Neutrophil (primary cell): ENCODE results near the gene IGFBP1.
"Not testable (repeated sequence)": the region's sequence is repeated elsewhere in the genome, so short reads cannot be mapped to it uniquely, and the experiment has no call there.

ENCODE experiments used
- H3K27ac ChIP-seq: fragments of 200-600 bp; sonication (generic); 2 replicates; pipeline ENCODE4 v1.5.1; 2016; ENCODE audit warnings: mild to moderate bottlenecking, moderate library complexity
- H3K27me3 ChIP-seq: fragments of 200-600 bp; sonication (generic); 2 replicates; pipeline ENCODE4 v1.6.0; 2016; ENCODE audit warnings: mild to moderate bottlenecking
- H3K36me3 ChIP-seq: fragments of 200-600 bp; sonication (generic); 2 replicates; pipeline ENCODE4 v1.5.1; 2017
- H3K4me1 ChIP-seq, 2 experiments: fragments of 200-600 bp in 1 of 2; sonication (generic) in 1 of 2; 1 replicate in 1 of 2; 2 replicates in 1 of 2; pipeline versions ENCODE4 v1.5.1 to v1.6.1; 2013 to 2016; ENCODE audit warnings: low read depth in 1 of 2, low read length in 1 of 2, mild to moderate bottlenecking in 1 of 2, moderate library complexity in 1 of 2; ENCODE audit not compliant: control insufficient read depth in 1 of 2, insufficient read depth in 1 of 2
- H3K4me3 ChIP-seq, 2 experiments: fragments of 200-600 bp in 1 of 2; sonication (generic) in 1 of 2; 1 replicate in 1 of 2; 2 replicates in 1 of 2; pipeline ENCODE4 v1.5.1; 2013 to 2016; ENCODE audit warnings: low read depth in 1 of 2, low read length in 1 of 2, mild to moderate bottlenecking in 1 of 2, moderate library complexity in 1 of 2
- H3K9me3 ChIP-seq: fragments of 200-600 bp; sonication (generic); 2 replicates; pipeline ENCODE4 v1.5.1; 2016
- TF ChIP-seq, protein P1 (sequence below): fragments of 200-600 bp; sonication (generic); IDR thresholded peaks from 2 replicates; pipeline ENCODE4 v1.5.1; 2016; ENCODE audit warnings: antibody characterized with exemption

The IGFBP1 gene

DNA sequence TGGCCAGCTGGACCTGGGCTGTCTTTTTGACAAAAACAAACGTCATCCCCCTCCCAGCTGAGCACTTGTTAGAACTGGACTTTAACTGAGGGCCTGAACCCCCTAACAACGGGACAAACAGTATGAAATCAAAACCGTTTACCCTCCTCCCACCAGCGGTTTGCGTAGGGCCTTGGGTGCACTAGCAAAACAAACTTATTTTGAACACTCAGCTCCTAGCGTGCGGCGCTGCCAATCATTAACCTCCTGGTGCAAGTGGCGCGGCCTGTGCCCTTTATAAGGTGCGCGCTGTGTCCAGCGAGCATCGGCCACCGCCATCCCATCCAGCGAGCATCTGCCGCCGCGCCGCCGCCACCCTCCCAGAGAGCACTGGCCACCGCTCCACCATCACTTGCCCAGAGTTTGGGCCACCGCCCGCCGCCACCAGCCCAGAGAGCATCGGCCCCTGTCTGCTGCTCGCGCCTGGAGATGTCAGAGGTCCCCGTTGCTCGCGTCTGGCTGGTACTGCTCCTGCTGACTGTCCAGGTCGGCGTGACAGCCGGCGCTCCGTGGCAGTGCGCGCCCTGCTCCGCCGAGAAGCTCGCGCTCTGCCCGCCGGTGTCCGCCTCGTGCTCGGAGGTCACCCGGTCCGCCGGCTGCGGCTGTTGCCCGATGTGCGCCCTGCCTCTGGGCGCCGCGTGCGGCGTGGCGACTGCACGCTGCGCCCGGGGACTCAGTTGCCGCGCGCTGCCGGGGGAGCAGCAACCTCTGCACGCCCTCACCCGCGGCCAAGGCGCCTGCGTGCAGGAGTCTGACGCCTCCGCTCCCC lies at the start of gene IGFBP1:
TSS of gene IGFBP1 (plus strand) at position 304 of the 808 bp plus-strand sequence. CDS start at position 469, 165 bp downstream.
- H3K4me3 ChIP-seq, result no peak within 1 kb of the TSS
- TF ChIP-seq, protein P1, sequence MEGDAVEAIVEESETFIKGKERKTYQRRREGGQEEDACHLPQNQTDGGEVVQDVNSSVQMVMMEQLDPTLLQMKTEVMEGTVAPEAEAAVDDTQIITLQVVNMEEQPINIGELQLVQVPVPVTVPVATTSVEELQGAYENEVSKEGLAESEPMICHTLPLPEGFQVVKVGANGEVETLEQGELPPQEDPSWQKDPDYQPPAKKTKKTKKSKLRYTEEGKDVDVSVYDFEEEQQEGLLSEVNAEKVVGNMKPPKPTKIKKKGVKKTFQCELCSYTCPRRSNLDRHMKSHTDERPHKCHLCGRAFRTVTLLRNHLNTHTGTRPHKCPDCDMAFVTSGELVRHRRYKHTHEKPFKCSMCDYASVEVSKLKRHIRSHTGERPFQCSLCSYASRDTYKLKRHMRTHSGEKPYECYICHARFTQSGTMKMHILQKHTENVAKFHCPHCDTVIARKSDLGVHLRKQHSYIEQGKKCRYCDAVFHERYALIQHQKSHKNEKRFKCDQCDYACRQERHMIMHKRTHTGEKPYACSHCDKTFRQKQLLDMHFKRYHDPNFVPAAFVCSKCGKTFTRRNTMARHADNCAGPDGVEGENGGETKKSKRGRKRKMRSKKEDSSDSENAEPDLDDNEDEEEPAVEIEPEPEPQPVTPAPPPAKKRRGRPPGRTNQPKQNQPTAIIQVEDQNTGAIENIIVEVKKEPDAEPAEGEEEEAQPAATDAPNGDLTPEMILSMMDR, result no peak
- H3K27me3 ChIP-seq, result peaks cover 74% of the 10 kb centered on the region
- H3K9me3 ChIP-seq, result no peaks in the 10 kb centered on the region
- H3K27ac ChIP-seq, result no peak within 1 kb of the TSS
- no peaks in the 10 kb centered on the region for H3K36me3 ChIP-seq
- no peaks in the 10 kb centered on the region for H3K4me1 ChIP-seq

DNA sequence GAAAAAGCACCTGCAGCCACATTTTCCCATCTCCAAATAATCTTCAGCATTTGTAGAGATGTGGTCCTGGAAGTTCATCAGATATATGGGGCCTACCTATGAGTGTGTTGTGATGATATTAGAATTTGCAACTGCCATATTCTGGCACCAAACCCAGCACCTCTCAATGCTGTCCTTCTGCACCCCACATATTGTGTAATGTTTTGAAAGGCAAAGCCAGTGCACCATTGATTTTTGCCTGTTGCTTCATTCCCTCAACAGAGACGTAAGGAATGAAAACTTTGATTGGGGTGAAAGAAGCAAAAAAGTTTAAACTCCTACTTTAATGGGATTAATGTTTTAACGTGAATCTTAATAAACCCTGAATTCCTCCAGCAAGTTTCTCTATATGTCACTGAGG lies 49.4 kb upstream of the IGFBP1 start:
- H3K4me3 ChIP-seq, H3K36me3 ChIP-seq, H3K9me3 ChIP-seq, H3K27me3 ChIP-seq, H3K4me1 ChIP-seq, H3K27ac ChIP-seq: not testable (repeated sequence)

DNA sequence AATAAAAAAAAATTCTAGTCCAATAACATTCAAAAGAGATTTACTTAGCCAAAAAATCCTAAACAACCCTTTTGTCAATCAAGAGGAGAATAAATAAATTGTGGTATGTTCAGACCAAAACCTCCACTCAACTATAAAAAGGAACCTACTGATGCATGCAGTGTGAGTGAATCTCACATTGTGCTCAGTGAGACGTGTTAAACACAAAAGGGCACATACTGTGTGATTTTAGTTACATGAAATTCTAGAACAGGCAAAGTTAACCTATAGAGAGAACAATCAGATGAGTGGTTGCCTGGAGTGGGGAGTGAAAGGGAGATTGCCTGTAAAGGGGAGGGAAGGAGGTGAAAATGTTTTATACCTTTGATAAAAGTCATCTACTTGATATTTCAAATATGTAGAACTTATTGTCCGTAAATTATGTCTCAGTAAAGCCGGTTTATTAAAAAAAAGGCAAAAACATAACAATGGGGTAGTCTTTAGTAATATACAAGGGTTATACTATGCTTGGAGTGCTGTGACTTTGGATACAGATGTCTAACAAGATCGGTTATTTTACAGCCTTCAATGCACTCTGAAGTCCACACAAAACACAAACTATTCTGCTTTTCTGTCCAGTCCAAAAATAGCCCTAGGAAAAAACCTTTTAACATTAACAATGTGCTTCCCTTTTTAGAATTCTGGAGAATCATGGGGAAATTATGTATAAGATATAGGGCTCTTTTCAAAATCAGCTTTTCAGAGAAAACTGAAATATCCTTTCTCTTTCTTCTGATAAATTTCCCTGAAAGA lies 46.2 kb upstream of the IGFBP1 start:
- H3K4me3 ChIP-seq, H3K27me3 ChIP-seq, H3K9me3 ChIP-seq, H3K27ac ChIP-seq, H3K4me1 ChIP-seq, H3K36me3 ChIP-seq: not testable (repeated sequence)

DNA sequence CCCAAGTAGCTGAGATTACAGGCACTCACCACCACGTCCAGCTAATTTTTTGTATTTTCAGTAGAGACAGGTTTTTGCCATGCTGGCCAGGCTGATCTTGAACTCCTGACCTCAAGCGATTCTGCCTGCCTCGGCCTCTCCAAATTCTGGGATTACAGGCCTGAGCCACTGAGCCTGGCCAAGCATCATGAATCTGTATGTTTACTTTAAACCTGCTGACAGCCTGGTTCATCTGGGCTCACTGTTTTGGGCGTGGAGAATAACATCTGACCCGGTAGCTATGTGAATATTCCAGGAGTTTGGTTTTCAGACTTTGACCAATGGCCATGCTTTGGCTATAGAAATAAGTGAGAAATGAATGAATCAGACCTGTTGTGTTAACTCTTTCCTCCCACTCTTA lies 41.8 kb upstream of the IGFBP1 start:
- not testable (repeated sequence) for H3K27ac ChIP-seq, H3K27me3 ChIP-seq, H3K4me1 ChIP-seq, H3K4me3 ChIP-seq, H3K9me3 ChIP-seq, H3K36me3 ChIP-seq

DNA sequence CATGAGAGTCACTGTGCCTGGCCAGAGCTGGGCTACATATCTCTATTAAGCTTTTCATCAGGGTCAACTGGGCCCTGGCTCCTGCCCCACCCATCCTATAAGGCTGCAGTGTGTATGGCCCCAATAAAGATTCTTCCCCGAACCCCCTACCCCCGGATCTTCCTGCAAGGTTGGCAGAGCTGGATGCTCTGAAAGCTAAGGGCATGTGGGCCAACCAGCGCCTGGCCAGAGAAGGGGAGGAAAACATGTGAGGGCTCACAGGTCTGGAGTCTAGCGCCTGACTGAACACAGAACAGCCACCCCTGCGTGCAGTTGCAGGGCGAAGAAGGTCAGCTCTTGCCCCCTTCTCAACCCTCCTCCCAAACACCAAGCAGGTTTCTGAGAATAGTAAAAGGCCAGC lies 39.6 kb upstream of the IGFBP1 start:
- H3K4me1 ChIP-seq, result not testable (repeated sequence)

DNA sequence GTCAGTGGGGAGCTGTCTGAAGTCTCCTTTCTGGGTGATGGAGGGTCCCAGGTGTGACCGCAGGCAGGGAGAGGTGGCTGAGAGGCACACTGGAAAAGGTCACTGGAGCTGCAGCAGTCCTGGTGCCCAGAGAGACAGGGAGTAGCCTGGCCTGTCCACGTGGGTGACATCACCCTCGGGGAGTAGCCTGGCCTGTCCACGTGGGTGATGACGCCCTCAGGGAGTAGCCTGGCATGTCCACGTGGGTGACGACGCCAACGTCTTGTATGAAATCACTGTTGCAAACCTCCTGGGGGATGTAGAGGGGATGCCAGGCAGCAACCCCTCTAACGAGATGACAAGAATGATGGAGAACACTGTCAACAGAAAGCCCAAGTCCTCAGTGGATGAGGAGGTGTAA lies 35.3 kb upstream of the IGFBP1 start:
- not testable (repeated sequence) for H3K27ac ChIP-seq, H3K9me3 ChIP-seq, H3K27me3 ChIP-seq, H3K4me1 ChIP-seq, H3K4me3 ChIP-seq, H3K36me3 ChIP-seq

More for the DNA sequence above, 39.6 kb upstream of the IGFBP1 start:
- not testable (repeated sequence) for H3K27ac ChIP-seq, H3K36me3 ChIP-seq, H3K4me3 ChIP-seq, H3K27me3 ChIP-seq, H3K9me3 ChIP-seq

DNA sequence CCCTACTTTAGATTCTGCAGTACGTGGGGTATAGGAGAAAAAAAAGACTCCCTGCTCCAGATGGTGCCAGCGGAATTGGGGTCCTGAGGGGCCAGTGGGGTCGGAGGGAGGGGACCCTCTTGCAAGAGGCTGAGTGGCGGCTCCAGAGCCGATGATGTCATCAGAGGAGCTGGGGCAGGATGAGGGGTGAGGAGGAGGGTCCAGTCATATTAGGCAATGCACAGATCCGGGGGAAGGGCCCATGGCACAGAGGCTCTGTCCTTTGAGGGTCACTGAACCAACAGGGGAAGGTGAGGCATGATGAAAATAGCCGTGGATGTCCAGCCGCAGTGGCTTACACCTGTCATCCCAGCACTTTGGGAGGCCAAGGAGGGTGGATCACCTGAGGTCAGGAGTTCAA lies 34.8 kb upstream of the IGFBP1 start:
- not testable (repeated sequence) for H3K27ac ChIP-seq, H3K27me3 ChIP-seq, H3K4me1 ChIP-seq, H3K9me3 ChIP-seq, H3K36me3 ChIP-seq, H3K4me3 ChIP-seq

DNA sequence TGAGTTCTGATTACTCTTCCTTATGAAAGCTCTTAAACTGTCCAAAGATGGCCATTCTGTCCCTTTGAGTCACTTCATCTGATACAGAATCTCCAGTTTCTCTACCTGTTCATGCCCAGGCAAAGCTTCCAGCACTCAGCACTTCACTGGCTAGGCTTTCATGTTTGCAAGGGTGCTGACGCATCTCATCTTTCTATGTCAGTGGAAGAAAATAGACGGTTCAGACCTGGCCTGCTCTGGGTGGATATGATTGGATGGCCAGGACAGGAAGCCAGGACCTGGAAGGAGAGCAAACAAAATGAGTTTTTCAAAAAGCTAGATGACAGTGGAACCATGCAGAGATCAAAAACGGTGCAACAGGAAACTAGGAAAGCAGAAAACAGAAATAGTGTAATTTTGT lies 32.6 kb upstream of the IGFBP1 start:
- H3K9me3 ChIP-seq, H3K27me3 ChIP-seq, H3K4me3 ChIP-seq, H3K36me3 ChIP-seq, H3K27ac ChIP-seq, H3K4me1 ChIP-seq: not testable (repeated sequence)

DNA sequence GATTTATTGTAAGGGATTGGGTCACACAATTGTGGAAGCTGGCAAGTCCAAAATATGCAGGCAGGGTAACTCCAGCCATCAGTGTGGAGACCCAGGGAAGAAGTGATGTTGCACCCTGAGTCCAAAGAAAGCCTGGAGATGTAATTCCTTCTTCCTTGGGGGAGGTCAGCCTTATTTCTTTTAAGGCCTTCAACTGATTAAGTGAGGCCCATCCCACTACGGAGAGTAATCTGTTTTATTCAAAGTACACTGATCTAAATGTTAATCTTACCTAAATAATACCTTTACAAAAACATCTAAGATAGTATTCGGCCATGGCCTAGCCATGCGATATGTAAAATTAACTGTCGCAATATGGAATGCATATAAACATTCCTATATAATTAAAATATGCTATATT lies 31.4 kb upstream of the IGFBP1 start:
- H3K27me3 ChIP-seq, H3K36me3 ChIP-seq, H3K4me3 ChIP-seq, H3K9me3 ChIP-seq, H3K4me1 ChIP-seq, H3K27ac ChIP-seq: not testable (repeated sequence)
